ENCODE data around the gene ASB16. TPM values are rescaled to one million over a fixed set of nuclear protein-coding genes. Genes with fewer than 3 reads are reported as not detected.

Gene ASB16
- total RNA-seq, 1 donor from 2014 or later: not detected

- DNase-seq (ENCODE audit: low spot score): no peak
- no peak overlapping the region for H3K27ac ChIP-seq
- H4K20me1 ChIP-seq (ENCODE audit: low read depth): no peaks in the 10 kb centered on the region
- Mint-ChIP-seq H3K9me3 (no peaks in the 10 kb centered on the region), H3K4me1 (peaks cover 11% of the 10 kb centered on the region), H3K4me3 (no peak overlapping the region), H3K27ac (no peak overlapping the region), H3K36me3 (peaks cover 2% of the 10 kb centered on the region), H3K27me3 (ENCODE audit: insufficient read depth, low read depth) (peaks cover 3% of the 10 kb centered on the region)
- no peak overlapping the region for H2AFZ ChIP-seq (replicated peaks)
- H3K79me2 ChIP-seq (ENCODE audit: low read depth): no peaks in the 10 kb centered on the region
- H3K4me1 ChIP-seq: no peaks in the 10 kb centered on the region
- no peak overlapping the region for H3K4me2 ChIP-seq
- no peak for TF ChIP-seq EZH2phosphoT487 (IDR thresholded peaks at IDR 0.05)
- TF ChIP-seq, protein P1, sequence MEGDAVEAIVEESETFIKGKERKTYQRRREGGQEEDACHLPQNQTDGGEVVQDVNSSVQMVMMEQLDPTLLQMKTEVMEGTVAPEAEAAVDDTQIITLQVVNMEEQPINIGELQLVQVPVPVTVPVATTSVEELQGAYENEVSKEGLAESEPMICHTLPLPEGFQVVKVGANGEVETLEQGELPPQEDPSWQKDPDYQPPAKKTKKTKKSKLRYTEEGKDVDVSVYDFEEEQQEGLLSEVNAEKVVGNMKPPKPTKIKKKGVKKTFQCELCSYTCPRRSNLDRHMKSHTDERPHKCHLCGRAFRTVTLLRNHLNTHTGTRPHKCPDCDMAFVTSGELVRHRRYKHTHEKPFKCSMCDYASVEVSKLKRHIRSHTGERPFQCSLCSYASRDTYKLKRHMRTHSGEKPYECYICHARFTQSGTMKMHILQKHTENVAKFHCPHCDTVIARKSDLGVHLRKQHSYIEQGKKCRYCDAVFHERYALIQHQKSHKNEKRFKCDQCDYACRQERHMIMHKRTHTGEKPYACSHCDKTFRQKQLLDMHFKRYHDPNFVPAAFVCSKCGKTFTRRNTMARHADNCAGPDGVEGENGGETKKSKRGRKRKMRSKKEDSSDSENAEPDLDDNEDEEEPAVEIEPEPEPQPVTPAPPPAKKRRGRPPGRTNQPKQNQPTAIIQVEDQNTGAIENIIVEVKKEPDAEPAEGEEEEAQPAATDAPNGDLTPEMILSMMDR (IDR thresholded peaks at IDR 0.05): no peak
- no peak for TF ChIP-seq EZH2 (IDR thresholded peaks at IDR 0.05)
- peaks cover 3% of the 10 kb centered on the region for H3F3A ChIP-seq (ENCODE audit: low read depth)
- H3K9ac ChIP-seq: no peak overlapping the region
- no peaks in the 10 kb centered on the region for H3K27me3 ChIP-seq
- no peak overlapping the region for H3K4me3 ChIP-seq
- no peaks in the 10 kb centered on the region for H3K9me3 ChIP-seq (ENCODE audit: low read depth)
- H3K36me3 ChIP-seq: no peaks in the 10 kb centered on the region
These were observed 6.0 kb upstream of the ASB16 start for GRCh38 chr17:44164476-44164875.

GRCh38 chr17:44167181-44167861 is 3.2 kb upstream of the ASB16 start:
- Mint-ChIP-seq H3K9me3 (no peaks in the 10 kb centered on the region), H3K4me3 (no peak overlapping the region), H3K36me3 (no peaks in the 10 kb centered on the region), H3K27ac (no peak overlapping the region), H3K4me1 (peaks cover 21% of the 10 kb centered on the region), H3K27me3 (ENCODE audit: insufficient read depth, low read depth) (peaks cover 5% of the 10 kb centered on the region)
- Histone ChIP-seq H3F3A (ENCODE audit: low read depth) (peaks cover 3% of the 10 kb centered on the region), H3K36me3 (no peaks in the 10 kb centered on the region), H3K4me2 (no peak overlapping the region), H3K4me3 (no peak overlapping the region), H4K20me1 (ENCODE audit: low read depth) (no peaks in the 10 kb centered on the region), H3K27me3 (no peaks in the 10 kb centered on the region), H3K4me1 (peaks cover 11% of the 10 kb centered on the region), H3K9me3 (ENCODE audit: low read depth) (no peaks in the 10 kb centered on the region), H3K27ac (no peak overlapping the region), H3K79me2 (ENCODE audit: low read depth) (no peaks in the 10 kb centered on the region), H3K9ac (no peak overlapping the region), H2AFZ (replicated peaks) (no peak overlapping the region)
- TF ChIP-seq, protein P1 (IDR thresholded peaks at IDR 0.05): no peak
- TF ChIP-seq EZH2phosphoT487 (IDR thresholded peaks at IDR 0.05): no peak
- TF ChIP-seq EZH2 (IDR thresholded peaks at IDR 0.05): no peak
- no peak for DNase-seq (ENCODE audit: low spot score)

DNA sequence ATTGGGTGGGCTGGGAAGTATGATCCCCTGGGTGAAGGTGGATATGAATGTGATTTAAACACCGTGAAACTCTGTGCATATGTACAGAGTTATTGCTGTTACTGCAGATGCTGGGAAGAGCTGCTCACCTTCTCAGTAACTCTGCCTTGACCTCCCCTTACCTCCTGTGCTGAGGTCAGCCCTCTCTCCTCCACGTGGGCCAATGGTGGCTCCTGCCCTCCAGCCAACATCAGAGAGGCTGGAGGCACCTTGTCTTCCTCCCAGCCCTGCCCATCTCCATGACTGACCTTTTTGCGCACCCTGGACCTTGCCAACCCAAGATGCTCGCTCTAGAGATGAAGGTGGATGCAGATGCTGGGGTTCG is 387 bp upstream of the ASB16 start:
- Histone ChIP-seq H3K9ac (no peak overlapping the region), H2AFZ (replicated peaks) (no peak overlapping the region), H4K20me1 (ENCODE audit: low read depth) (no peaks in the 10 kb centered on the region), H3F3A (ENCODE audit: low read depth) (peaks cover 3% of the 10 kb centered on the region), H3K27ac (no peak overlapping the region), H3K27me3 (no peaks in the 10 kb centered on the region), H3K4me2 (no peak overlapping the region), H3K36me3 (no peaks in the 10 kb centered on the region), H3K4me1 (peaks cover 11% of the 10 kb centered on the region), H3K79me2 (ENCODE audit: low read depth) (no peaks in the 10 kb centered on the region), H3K9me3 (ENCODE audit: low read depth) (no peaks in the 10 kb centered on the region), H3K4me3 (no peak overlapping the region)
- Mint-ChIP-seq H3K9me3 (no peaks in the 10 kb centered on the region), H3K27ac (no peak overlapping the region), H3K4me3 (no peak overlapping the region), H3K27me3 (ENCODE audit: insufficient read depth, low read depth) (peaks cover 4% of the 10 kb centered on the region), H3K4me1 (peaks cover 21% of the 10 kb centered on the region), H3K36me3 (peaks cover 2% of the 10 kb centered on the region)
- TF ChIP-seq EZH2phosphoT487 (IDR thresholded peaks at IDR 0.05): no peak
- TF ChIP-seq, protein P1 (IDR thresholded peaks at IDR 0.05): no peak
- no peak for TF ChIP-seq EZH2 (IDR thresholded peaks at IDR 0.05)
- no peak for DNase-seq (ENCODE audit: low spot score)

Measured in neural progenitor cell (in vitro differentiated cells).